Keratinocyte (primary cell): ENCODE data around the gene AQP5.

Experiments used
- CTCF ChIP-seq, 3 experiments: IDR thresholded peaks in 1 of 3; conservative IDR thresholded peaks in 1 of 3; optimal IDR thresholded peaks in 1 of 3; 2 replicates in 2 of 3; 3 replicates in 1 of 3; pipeline versions ENCODE3 to v1.5.1; 2011; ENCODE audit warnings: low read length in 3 of 3, mild to moderate bottlenecking in 3 of 3, moderate library complexity in 2 of 3, control low read depth in 1 of 3, inconsistent platforms in 1 of 3; ENCODE audit not compliant: insufficient read depth in 2 of 3; ENCODE audit errors: extremely low read depth in 1 of 3
- EZH2 ChIP-seq: IDR thresholded peaks from one replicate; pipeline ENCODE4 v1.6.1; 2012; ENCODE audit warnings: inconsistent platforms, mild to moderate bottlenecking, low read length, moderate library complexity

- TF ChIP-seq CTCF (optimal IDR thresholded peaks at IDR 0.05 in 1 of 3, IDR thresholded peaks at IDR 0.05 in 1 of 3, conservative IDR thresholded peaks at IDR 0.05 in 1 of 3; ENCODE audit: extremely low read depth in 1 of 3, insufficient read depth in 2 of 3, low read length in 3 of 3) (no peak), EZH2 (no peak)
Observed at GRCh38 chr12:49928471-49928870, 33.2 kb upstream of the AQP5 start.
